Stomach (tissue), 9 donors: ENCODE results near the gene DCC. TPM values are rescaled to one million over a fixed set of nuclear protein-coding genes. Genes with fewer than 3 reads are reported as not detected.

Experiments used
- DNase-seq, 2 donors: peaks; one replicate each; pipeline versions ENCODE4 v3.0.0 to v3.0.0-alpha.2; 2013 to 2019
- H3K27ac ChIP-seq, 5 donors: fragments of 200-600 bp in 4 of 5; sonication (generic) in 4 of 5; one replicate each; pipeline ENCODE4 v1.5.1; 2013 to 2019; ENCODE audit warnings: mild to moderate bottlenecking in 1 of 5, moderate library complexity in 1 of 5
- H3K27me3 ChIP-seq, 3 donors: fragments of 200-600 bp; sonication (generic); one replicate each; pipeline ENCODE4 v1.5.1; 2017 to 2019; ENCODE audit warnings: mixed run types in 1 of 3
- H3K36me3 ChIP-seq, 4 donors: fragments of 200-600 bp; sonication (generic); 1 replicate in 3 of 4; 2 replicates in 1 of 4; pipeline ENCODE4 v1.5.1; 2016 to 2019
- H3K4me1 ChIP-seq, 4 donors: fragments of 200-600 bp; sonication (generic); one replicate each; pipeline ENCODE4 v1.5.1; 2016 to 2019
- H3K4me3 ChIP-seq, 4 donors: fragments of 200-600 bp; sonication (generic) in 3 of 4; one replicate each; pipeline ENCODE4 v1.5.1; 2016 to 2019; ENCODE audit warnings: mild to moderate bottlenecking in 1 of 4
- H3K9me3 ChIP-seq, 4 donors: fragments of 200-600 bp; sonication (generic); one replicate each; pipeline ENCODE4 v1.5.1; 2016 to 2019
- CTCF ChIP-seq, 7 experiments: fragments of 450-650 bp in 4 of 7; fragments of 200-600 bp in 3 of 7; sonication (generic) in 3 of 7; IDR thresholded peaks; one replicate each; pipeline ENCODE4 v1.5.1; 2016 to 2019; ENCODE audit warnings: antibody characterized with exemption in 7 of 7, control low read depth in 2 of 7, mild to moderate bottlenecking in 1 of 7
- EP300 ChIP-seq: sonication (generic); formaldehyde crosslinking; IDR thresholded peaks from one replicate; pipeline ENCODE4 v1.6.1; 2017; ENCODE audit warnings: antibody characterized with exemption
- POLR2A ChIP-seq, 4 donors: fragments of 450-650 bp; IDR thresholded peaks; one replicate each; pipeline ENCODE4 v1.6.1; 2016; ENCODE audit warnings: antibody characterized with exemption in 4 of 4, control low read depth in 2 of 4, mild to moderate bottlenecking in 1 of 4, moderate library complexity in 1 of 4
- POLR2AphosphoS5 ChIP-seq, 3 donors: sonication (generic); formaldehyde crosslinking; IDR thresholded peaks; one replicate each; pipeline ENCODE4 v1.6.1; 2016; ENCODE audit warnings: antibody characterized with exemption in 3 of 3
- WGBS, 5 donors: extraction: QIAGEN DNeasy Blood & Tissue Kit in 3 of 5; methylation state at CpG; one replicate each; pipeline versions ENCODE4 v1.1.5 to v1.1.7; 2013 to 2018; 5-methylcytosine and 5-hydroxymethylcytosine counted together
- intact Hi-C: fragments of 100-400 bp; cut with DNase I; formaldehyde crosslinking; loops from one replicate; pipeline ENCODE4 v1.15.1; 2023; ENCODE audit warnings: low total_unique reads
- polyA plus RNA-seq, 3 donors: library from polyadenylated mRNA; stranded (reverse); fragments of 200-250 nt; gene quantifications; one replicate each; pipeline ENCODE4 v1.2.3, GENCODE V29; 2013
- total RNA-seq, 5 donors: library from RNA; depleted of rRNA; stranded (reverse); fragments of >200 nt; gene quantifications; one replicate each; pipeline versions ENCODE4 v1.1.0 to v1.2.3, GENCODE V29; 2014 to 2016
- donor health status: healthy with polysubstance abuse.
- donor health status: Bipolar disorder and iron deficiency.
- donor health status: healthy.

The DCC gene
- total and polyA plus RNA-seq, 8 donors, result 0.58 to 1.7 TPM; not detected in 6

- Histone ChIP-seq H3K27ac (no peak overlapping the region), H3K9me3 (no peaks in the 10 kb centered on the region), H3K27me3 (no peaks in the 10 kb centered on the region), H3K4me1 (no peaks in the 10 kb centered on the region), H3K36me3 (no peaks in the 10 kb centered on the region), H3K4me3 (no peak overlapping the region)
- no peak for DNase-seq
- intact Hi-C loops, result no loop called here
- no peak for TF ChIP-seq POLR2A (IDR thresholded peaks at IDR 0.05)
- TF ChIP-seq EP300, result no peak
- no peak for TF ChIP-seq CTCF (IDR thresholded peaks at IDR 0.05)
- TF ChIP-seq POLR2AphosphoS5 (IDR thresholded peaks at IDR 0.05), result no peak
- WGBS, 5 donors, result 57 to 73% (median 57%) methylated on average over 3 of the region's 3 CpGs
Observed at GRCh38 chr18:52577795-52578194, 237.8 kb downstream of the DCC start.

- H3K9me3 ChIP-seq, result no peaks in the 10 kb centered on the region
- 58 to 74% (median 66%) methylated on average over 1 of the region's 1 CpG for WGBS, 5 donors
- H3K27me3 ChIP-seq, result no peaks in the 10 kb centered on the region
- no peak for TF ChIP-seq EP300
- no peak for TF ChIP-seq POLR2A (IDR thresholded peaks at IDR 0.05)
- TF ChIP-seq POLR2AphosphoS5 (IDR thresholded peaks at IDR 0.05), result no peak
- TF ChIP-seq CTCF (IDR thresholded peaks at IDR 0.05), result no peak
- H3K4me3 ChIP-seq, result no peak overlapping the region
- H3K4me1 ChIP-seq, result no peaks in the 10 kb centered on the region
- no peaks in the 10 kb centered on the region for H3K36me3 ChIP-seq
- intact Hi-C loops, result no loop called here
- DNase-seq, result no peak
- no peak overlapping the region for H3K27ac ChIP-seq
Observed at GRCh38 chr18:52582061-52582460, 242.1 kb downstream of the DCC start.

- no peaks in the 10 kb centered on the region for H3K4me1 ChIP-seq
- TF ChIP-seq POLR2AphosphoS5 (IDR thresholded peaks at IDR 0.05) (no peak), POLR2A (IDR thresholded peaks at IDR 0.05) (no peak), CTCF (IDR thresholded peaks at IDR 0.05) (no peak), EP300 (no peak)
- H3K4me3 ChIP-seq, result no peak overlapping the region
- H3K9me3 ChIP-seq, result no peaks in the 10 kb centered on the region
- no peak overlapping the region for H3K27ac ChIP-seq
- no peaks in the 10 kb centered on the region for H3K36me3 ChIP-seq
- no peaks in the 10 kb centered on the region for H3K27me3 ChIP-seq
- intact Hi-C loops, result no loop called here
- 18 to 30% (median 22%) methylated on average over 1 of the region's 1 CpG for WGBS, 5 donors
- DNase-seq, result no peak
Observed at GRCh38 chr18:52582516-52582915, 242.5 kb downstream of the DCC start.

- TF ChIP-seq POLR2AphosphoS5 (IDR thresholded peaks at IDR 0.05) (no peak), CTCF (IDR thresholded peaks at IDR 0.05) (no peak), EP300 (no peak), POLR2A (IDR thresholded peaks at IDR 0.05) (no peak)
- Histone ChIP-seq H3K27ac (no peak overlapping the region), H3K36me3 (no peaks in the 10 kb centered on the region), H3K4me1 (no peaks in the 10 kb centered on the region), H3K27me3 (no peaks in the 10 kb centered on the region), H3K4me3 (no peak overlapping the region), H3K9me3 (no peaks in the 10 kb centered on the region)
- intact Hi-C loops, result no loop called here
- no peak for DNase-seq
Observed at GRCh38 chr18:52588931-52589330, 248.9 kb downstream of the DCC start.
